ENCODE results near the gene RNF130. TPM values are rescaled to one million over a fixed set of nuclear protein-coding genes. Genes with fewer than 3 reads are reported as not detected.

Gene RNF130
- total and polyA plus RNA-seq, 9 of the 15 experiments (the other 6 are each of a cell fraction or from before 2014, with no cell fraction given) = 5.8 to 39.4 (median 27.1) TPM

- peak; percentile 39; the same call in 1 of the 2 replicates for TF ChIP-seq REST (IDR thresholded peaks at IDR 0.05; ENCODE audit: borderline replicate concordance)
- no peak for TF ChIP-seq REST (CRISPR knock-in tag; IDR thresholded peaks at IDR 0.05; ENCODE audit: low read depth)
- TF ChIP-seq HOXB6 (CRISPR knock-in tag; IDR thresholded peaks at IDR 0.05; ENCODE audit: borderline replicate concordance) = no peak
- peak; percentile 29; the same call in 1 of the 2 replicates for TF ChIP-seq ATF4 (CRISPR knock-in tag; IDR thresholded peaks at IDR 0.05)
- no peak for TF ChIP-seq ZBTB8A (IDR thresholded peaks at IDR 0.05; ENCODE audit: partially characterized antibody)
- peak; percentile 62; the same call in 1 of the 2 replicates for TF ChIP-seq ZEB2 (IDR thresholded peaks at IDR 0.05)
- peak; percentile 48; the same call in 1 of the 2 replicates for TF ChIP-seq BCOR (IDR thresholded peaks at IDR 0.05)
- no peak for TF ChIP-seq SREBF1 (IDR thresholded peaks at IDR 0.05; ENCODE audit: borderline replicate concordance, low read depth, low read length)
- peak in 1 of 2 experiments; percentile 31; a peak in 1 of 4 replicates for TF ChIP-seq ZNF318 (IDR thresholded peaks at IDR 0.05; ENCODE audit: borderline replicate concordance in 1 of 2, low read depth in 1 of 2)
Observed at GRCh38 chr5:180084638-180085561, 13.3 kb upstream of the RNF130 start (continued).
